SHP77 treated with DMSO at 0.1 percent for 48 hours (cell line): ENCODE data around the gene SLC16A7.
"Not testable (repeated sequence)": the region's sequence is repeated elsewhere in the genome, so short reads cannot be mapped to it uniquely, and the experiment has no call there.

Experiments
- DNase-seq: peaks from one replicate; lab custom pipeline; 2025; lab: John Stamatoyannopoulos, UW

Gene SLC16A7

GRCh38 chr12:59736359-59736758, 140.5 kb downstream of the SLC16A7 start:
- DNase-seq = no peak

- DNase-seq = peak; percentile 6
Observed at GRCh38 chr12:59736786-59737185, 141.0 kb downstream of the SLC16A7 start.

- DNase-seq = no peak
Observed at GRCh38 chr12:59737725-59738463, 142.1 kb downstream of the SLC16A7 start.

DNA sequence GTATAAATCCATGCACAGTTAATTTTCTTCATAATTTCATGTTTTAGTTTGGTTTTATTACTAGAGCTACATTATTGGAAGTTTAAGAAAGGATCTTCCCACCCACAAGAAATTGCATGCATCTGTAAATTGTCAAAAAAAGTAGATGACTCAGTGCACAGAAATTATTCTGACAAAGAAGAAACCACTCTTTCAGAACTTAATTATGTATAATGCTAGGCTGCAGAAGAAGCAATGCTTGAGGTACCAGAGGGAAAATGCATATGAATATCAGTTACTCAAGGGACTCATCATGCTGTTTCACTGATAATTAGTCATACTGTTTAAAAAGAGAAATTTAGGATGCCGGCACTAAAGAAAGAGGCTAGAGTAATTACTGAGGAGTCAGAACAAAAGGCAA, 147.0 kb downstream of the SLC16A7 start:
- no peak for DNase-seq

DNA sequence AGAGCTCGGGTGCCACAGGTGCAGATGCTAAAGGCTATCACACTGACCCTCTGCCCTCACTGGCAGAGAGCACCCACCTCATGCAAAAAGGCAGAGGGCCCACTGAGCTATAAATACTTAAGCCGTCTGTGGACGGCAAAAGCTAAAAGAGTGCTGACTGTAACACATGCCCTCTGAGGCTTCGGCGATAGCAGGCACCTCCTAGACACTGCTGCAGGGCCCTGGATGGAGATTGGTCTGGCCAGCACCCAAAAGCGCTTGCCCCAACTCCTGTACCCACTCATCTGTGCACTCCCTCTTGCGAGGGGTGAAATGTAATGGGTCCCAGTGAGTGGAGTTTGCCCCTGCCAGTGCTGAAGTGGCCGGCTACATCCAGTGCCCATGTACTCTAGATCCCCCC, 148.7 kb downstream of the SLC16A7 start:
- DNase-seq = no peak

- not testable (repeated sequence) for DNase-seq
Observed at GRCh38 chr12:59751091-59751490, 155.3 kb downstream of the SLC16A7 start.

- no peak for DNase-seq
Observed at GRCh38 chr12:59761542-59761941, 165.7 kb downstream of the SLC16A7 start.

DNA sequence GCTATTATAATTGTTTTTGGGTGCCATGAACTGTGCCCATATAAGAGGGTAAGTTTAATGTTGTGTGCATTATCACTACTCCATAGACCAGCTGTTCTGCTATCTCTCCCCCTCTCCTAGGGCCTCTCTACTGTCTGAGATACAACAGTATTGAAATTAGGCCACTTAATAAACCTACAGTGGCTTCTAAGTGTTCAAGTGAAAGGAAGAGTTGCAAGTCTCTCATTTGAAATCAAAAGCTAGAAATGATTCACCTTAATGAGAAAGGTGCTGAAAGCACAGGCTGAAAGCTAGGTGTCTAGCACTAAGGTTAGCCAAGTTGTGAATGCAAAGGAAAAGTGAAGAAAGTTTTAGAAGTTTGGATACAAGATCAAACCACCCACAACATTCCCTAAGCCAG, 168.0 kb downstream of the SLC16A7 start:
- no peak for DNase-seq

DNA sequence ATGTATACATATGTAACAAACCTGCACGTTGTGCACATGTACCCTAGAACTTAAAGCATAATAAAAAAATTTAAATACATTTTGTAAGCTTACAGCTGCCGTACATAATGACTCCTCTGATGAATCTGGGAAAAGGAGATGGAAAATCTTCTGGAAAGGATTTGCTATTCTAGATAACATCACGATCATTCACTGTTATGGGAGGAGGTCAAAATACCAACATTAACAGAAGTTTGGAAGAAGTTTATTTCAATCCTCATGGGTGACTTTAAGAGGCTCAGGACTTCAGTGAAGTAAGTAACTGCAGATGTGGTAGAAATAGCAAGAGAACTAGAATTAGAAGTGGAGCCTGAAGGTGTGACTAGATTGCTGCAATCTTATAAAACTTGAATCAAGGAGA, 172.2 kb downstream of the SLC16A7 start:
- no peak for DNase-seq

DNA sequence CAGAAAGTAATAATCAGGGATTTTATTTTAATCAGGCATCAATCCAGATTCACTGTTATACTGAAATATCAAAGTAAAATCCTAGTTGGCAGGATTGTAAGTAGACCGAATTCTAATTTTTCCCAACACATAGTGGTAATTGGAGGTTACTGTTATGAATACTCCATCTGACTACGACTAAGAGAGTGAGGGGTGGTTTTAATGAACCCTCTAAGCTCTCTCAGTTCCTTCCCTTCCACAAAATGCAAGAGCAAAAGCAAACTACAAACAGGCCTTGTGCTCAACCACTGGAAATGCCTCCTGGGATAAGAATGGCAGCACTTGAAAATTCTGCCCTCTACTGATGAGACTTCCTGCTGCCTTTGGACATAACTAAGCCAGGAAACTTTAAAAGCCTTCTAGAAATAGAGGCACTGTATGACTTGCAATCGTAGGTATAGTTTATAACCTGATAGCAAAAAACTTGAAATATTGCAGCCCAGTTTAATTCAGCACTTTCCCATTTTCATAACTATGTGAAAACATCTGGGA, 184.8 kb downstream of the SLC16A7 start:
- peak; percentile 5 for DNase-seq

- DNase-seq = no peak
Observed at GRCh38 chr12:59787610-59788009, 191.8 kb downstream of the SLC16A7 start.

DNA sequence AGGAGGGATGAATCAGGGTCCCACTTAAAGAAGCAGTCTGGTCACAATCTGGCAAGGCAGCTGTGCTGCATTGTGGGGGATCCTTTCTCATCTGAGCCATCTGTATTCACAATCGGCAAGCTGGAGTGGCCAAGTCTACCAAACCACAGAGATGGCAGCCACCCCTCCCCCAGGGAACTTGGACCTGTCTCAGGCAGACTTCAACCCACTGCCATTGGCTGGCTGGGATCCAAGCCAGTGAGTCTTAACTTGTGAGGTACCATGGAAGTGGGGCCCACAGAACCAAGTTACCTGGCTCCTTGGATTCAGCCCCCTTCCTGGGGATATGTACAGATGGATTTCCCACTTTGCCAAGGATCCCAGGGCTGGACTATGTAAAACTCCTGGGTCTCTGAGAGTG, 196.8 kb downstream of the SLC16A7 start:
- no peak for DNase-seq

DNA sequence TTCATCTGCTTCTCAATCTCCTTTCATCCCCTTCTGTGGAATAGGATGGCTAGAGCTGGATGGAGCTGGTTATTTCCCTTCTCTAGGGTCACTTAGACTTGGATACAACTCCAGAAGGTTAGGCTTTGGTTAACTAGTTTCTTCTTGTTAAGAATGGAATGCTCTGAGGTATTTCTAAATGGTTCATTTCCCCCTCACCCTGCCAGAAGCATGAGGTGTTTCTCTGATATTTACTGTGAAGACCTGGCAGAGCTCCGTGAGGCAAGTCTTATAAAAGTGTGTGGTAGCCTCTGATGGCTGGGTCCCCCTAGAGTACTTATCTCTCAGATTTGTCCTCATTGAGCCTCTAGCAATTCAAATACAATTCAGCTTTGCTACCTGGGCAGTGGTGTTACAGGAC, 207.9 kb downstream of the SLC16A7 start:
- no peak for DNase-seq

DNA sequence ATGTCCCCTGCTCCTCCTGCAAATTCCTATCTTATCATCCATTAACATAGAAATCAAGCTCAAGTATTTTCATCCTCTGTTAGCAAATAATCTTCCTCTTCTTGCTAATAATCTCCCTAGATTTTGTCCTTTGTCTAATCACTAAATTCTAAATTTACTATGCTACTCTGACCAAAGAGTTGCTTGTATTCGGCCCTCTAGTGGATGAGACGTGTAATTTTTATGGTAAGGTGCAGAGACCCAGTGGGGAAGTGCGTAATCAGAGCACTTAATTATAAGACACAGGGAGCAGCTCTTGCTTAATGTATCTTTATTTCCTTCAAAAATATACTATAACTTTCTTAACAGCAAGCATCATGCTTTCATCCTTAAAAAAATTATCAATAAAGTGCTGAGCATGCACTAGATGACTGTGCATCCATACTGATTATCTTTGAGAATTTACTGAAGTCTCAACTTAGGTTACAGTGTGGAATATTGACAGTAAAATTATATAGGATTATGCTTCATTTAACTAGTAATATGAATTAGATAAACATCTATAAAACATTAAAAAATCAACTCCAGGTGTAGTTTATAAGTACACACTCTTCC, 212.6 kb downstream of the SLC16A7 start:
- DNase-seq = peak; percentile 9

DNA sequence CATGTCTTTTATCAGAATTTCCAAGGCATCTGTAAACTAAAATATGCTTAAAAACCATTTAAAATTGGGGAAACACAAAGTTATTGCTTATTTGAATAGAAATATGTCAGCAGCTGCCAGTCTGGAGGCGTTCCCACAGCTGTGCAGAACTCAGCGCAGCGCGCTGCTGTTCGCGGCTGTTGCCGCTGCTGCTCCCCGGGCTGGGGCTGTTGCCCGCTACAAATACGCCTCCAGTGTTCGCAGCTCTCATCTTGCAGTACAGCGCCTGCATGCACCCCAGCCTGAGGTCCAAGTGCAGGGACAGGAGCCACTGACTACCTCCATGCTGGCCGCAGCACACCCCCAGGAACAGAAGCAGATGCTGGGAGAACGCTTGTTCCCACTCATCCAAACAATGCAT, 216.2 kb downstream of the SLC16A7 start:
- no peak for DNase-seq

GRCh38 chr12:59812716-59813115, 216.9 kb downstream of the SLC16A7 start:
- no peak for DNase-seq

DNA sequence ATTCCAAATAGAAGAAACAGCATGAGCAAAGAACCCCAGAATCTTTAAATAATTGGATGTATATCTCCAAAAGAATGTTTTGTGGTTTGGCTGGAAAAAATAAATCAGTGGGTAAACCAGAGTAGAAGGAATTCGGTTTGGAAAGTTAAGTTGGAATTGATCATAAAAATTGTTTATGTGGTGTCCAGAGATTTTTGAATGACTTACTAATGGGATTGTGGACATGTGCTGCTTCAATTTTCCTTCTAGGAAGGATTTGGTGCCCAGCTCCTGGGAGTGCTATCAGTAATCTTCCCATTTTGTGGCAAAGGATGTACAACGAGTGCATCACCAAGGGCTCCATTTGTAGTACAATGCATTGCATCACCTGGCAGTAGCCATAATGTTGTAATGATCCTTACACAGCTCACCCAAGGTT, 224.8 kb downstream of the SLC16A7 start:
- no peak for DNase-seq

GRCh38 chr12:59823567-59823966, 227.7 kb downstream of the SLC16A7 start:
- DNase-seq = no peak

DNA sequence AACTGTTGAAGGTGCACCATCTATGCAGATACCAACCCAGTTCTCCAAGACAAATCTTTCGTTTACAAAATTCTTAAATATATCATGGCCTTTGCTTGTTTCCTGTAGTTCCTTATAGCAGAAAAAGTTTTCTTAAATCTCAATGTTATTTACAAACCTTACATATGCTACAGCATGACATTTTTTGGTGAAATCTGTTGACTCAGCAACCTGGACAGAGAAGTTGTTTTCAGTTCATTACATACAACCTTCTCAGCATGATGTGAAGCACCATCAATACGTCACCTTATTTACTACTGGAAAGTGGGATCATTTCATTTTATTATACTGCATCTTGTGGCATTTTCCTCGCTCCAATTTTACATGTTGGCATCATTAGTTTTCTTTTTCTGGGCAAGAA, 231.9 kb downstream of the SLC16A7 start:
- DNase-seq = no peak

DNA sequence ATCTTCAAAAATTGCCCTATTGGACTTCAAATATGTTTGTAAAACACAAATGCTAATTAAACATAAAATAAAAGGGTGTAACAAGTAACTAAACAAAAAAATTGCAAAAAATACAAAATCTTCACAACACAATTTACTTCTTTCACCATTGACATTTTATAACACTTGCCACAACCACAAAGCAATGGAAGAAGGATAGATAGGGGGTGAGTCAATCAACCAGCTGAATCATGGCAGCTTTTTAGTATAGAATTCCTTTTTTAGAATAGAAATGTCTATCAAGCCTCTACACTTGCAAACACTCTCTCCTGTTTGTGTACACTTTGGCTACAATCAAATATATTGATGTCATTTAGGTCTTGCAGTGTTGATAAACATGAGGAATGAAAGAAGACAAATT, 232.7 kb downstream of the SLC16A7 start:
- no peak for DNase-seq

DNA sequence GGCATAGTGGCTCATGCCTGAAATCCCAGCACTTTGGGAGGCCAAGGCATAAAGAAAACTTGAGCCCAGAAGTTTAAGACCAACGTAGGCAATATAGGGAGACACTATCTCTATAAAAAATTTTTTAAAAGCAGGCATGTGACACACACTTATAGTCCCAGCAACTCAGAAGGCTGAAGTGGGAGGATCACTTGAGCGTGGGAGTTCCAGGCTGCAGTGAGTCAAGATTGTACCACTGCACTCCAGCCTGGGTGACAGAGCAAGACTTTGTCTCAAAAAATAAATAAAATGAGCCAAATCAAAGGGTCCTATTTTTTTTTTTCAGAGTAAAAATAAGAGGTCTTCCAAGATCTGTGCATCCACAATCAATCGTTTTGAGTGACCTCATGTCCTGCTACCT, 237.6 kb downstream of the SLC16A7 start:
- no peak for DNase-seq

GRCh38 chr12:59834659-59835474, 239.0 kb downstream of the SLC16A7 start:
- DNase-seq = no peak
